ENCODE data around the gene TAC1. TPM values are rescaled to one million over a fixed set of nuclear protein-coding genes. Genes with fewer than 3 reads are reported as not detected.

TAC1 gene
- total RNA-seq, 1 experiment from 2014 or later = not detected

DNA sequence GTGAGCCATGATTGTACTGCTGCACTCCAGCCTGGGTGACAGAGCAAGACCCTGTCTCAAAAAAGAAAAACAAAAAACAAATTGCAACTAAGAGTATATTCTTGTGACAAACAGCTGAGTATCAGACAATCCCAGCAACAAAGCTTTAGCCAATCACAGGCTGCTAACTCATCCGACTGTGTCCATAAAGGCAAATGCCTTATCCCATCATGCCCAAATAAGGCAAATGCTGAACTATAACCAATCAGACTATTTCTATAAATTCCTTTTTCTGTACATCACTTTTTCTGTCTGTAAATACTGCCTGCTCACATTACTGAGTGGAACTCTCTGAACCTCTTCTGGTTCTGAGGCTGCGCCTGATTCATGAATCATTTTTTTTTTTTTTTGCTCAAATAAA, 37.5 kb upstream of the TAC1 start:
- intact Hi-C loops (cut with micrococcal nuclease; ENCODE audit: unreplicated experiment) = no loop called here
- Histone ChIP-seq H3K36me3 (ENCODE audit: low read depth) (no peaks in the 10 kb centered on the region), H3K27ac (no peak overlapping the region), H3K27me3 (ENCODE audit: insufficient read depth, low read depth) (peaks cover 5% of the 10 kb centered on the region; the same call in 1 of the 2 replicates), H3K4me3 (no peak overlapping the region), H3K9me3 (ENCODE audit: insufficient read depth, low read depth) (no peaks in the 10 kb centered on the region), H3K79me2 (ENCODE audit: low read depth) (no peaks in the 10 kb centered on the region), H3F3A (ENCODE audit: insufficient read depth, low read depth) (no peaks in the 10 kb centered on the region), H2AFZ (no peak overlapping the region), H4K20me1 (ENCODE audit: insufficient read depth) (no peaks in the 10 kb centered on the region), H3K4me1 (replicated peaks; ENCODE audit: insufficient read depth) (no peaks in the 10 kb centered on the region), H3K9me2 (ENCODE audit: insufficient read depth) (no peaks in the 10 kb centered on the region), H3K4me2 (no peak overlapping the region)
- BruUV-seq (replicated peaks) = no TSS peak
- POLR2A ChIA-PET (ENCODE audit: unreplicated experiment) = no interaction called here
- CTCF ChIA-PET = interaction anchor here (0.6 kb wide), 1 partner anchor 312 kb away, joined by 4 read pairs; no protein-coding TSS in a partner anchor
- no peak for TF ChIP-seq EZH2 (IDR thresholded peaks at IDR 0.05; ENCODE audit: low read depth)
- TF ChIP-seq CTCF (conservative IDR thresholded peaks at IDR 0.05) = no peak
- no peak for DNase-seq

DNA sequence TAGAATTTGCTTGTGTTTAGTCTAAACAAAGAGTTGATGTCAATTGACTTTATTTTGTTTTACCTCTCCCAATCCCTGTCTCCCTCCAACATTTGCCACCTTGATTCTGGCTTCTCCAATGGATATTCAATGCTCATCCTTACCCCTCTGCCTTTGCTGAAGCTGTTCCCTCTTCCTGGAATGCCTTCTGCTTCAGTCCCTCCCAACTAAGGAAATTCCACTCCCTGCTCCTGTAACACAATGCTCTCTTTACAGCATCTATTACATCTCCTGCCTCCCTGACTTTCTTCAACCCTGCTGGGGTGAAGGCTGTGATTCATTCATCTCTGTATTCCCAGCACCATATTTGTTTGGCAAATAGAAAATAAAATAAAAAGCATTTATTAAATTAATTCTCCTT, 34.5 kb upstream of the TAC1 start:
- H2AFZ ChIP-seq = no peak overlapping the region
- H3K79me2 ChIP-seq (ENCODE audit: low read depth) = no peaks in the 10 kb centered on the region
- CTCF ChIA-PET = no interaction called here
- intact Hi-C loops (cut with micrococcal nuclease; ENCODE audit: unreplicated experiment) = no loop called here
- peaks cover 2% of the 10 kb centered on the region; the same call in 1 of the 2 replicates for H3K27me3 ChIP-seq (ENCODE audit: insufficient read depth, low read depth)
- H3K4me2 ChIP-seq = no peak overlapping the region
- no peaks in the 10 kb centered on the region for H3K9me3 ChIP-seq (ENCODE audit: insufficient read depth, low read depth)
- BruUV-seq (replicated peaks) = no TSS peak
- no peaks in the 10 kb centered on the region for H4K20me1 ChIP-seq (ENCODE audit: insufficient read depth)
- H3K4me3 ChIP-seq = no peak overlapping the region
- H3K9me2 ChIP-seq (ENCODE audit: insufficient read depth) = no peaks in the 10 kb centered on the region
- no peaks in the 10 kb centered on the region for H3K4me1 ChIP-seq (replicated peaks; ENCODE audit: insufficient read depth)
- H3K36me3 ChIP-seq (ENCODE audit: low read depth) = no peaks in the 10 kb centered on the region
- no peak for TF ChIP-seq CTCF (conservative IDR thresholded peaks at IDR 0.05)
- TF ChIP-seq EZH2 (IDR thresholded peaks at IDR 0.05; ENCODE audit: low read depth) = no peak
- POLR2A ChIA-PET (ENCODE audit: unreplicated experiment) = no interaction called here
- no peak for DNase-seq
- H3K27ac ChIP-seq = no peak overlapping the region
- H3F3A ChIP-seq (ENCODE audit: insufficient read depth, low read depth) = no peaks in the 10 kb centered on the region

DNA sequence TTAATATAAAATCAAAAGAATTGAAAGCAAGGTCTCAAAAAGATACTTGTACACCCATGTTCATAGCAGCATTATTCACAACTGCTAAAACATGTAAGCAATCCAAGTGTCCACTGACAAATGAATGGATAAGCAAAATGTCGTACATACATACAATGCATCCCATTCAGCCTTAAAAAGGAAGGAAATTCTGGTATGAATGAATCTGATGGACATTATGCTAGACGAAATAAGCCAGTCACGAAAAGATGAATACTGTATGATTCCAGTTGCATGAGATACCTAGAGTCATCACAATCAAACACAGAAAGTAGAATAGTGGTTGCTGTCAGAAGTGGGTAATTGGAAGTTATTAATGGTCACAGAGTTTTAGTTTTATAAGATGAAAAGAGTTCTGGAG, 9.5 kb upstream of the TAC1 start:
- H4K20me1 ChIP-seq (ENCODE audit: insufficient read depth) = no peaks in the 10 kb centered on the region
- CTCF ChIA-PET = no interaction called here
- no peak overlapping the region for H3K4me3 ChIP-seq
- H3K27ac ChIP-seq = no peak overlapping the region
- no peaks in the 10 kb centered on the region for H3F3A ChIP-seq (ENCODE audit: insufficient read depth, low read depth)
- TF ChIP-seq CTCF (conservative IDR thresholded peaks at IDR 0.05) (no peak), EZH2 (IDR thresholded peaks at IDR 0.05; ENCODE audit: low read depth) (no peak)
- BruUV-seq (replicated peaks) = no TSS peak
- H3K4me1 ChIP-seq (replicated peaks; ENCODE audit: insufficient read depth) = no peaks in the 10 kb centered on the region
- H2AFZ ChIP-seq = no peak overlapping the region
- intact Hi-C loops (cut with micrococcal nuclease; ENCODE audit: unreplicated experiment) = no loop called here
- no peak for DNase-seq
- no peak overlapping the region for H3K4me2 ChIP-seq
- H3K9me2 ChIP-seq (ENCODE audit: insufficient read depth) = no peaks in the 10 kb centered on the region
- POLR2A ChIA-PET (ENCODE audit: unreplicated experiment) = no interaction called here
- H3K27me3 ChIP-seq (ENCODE audit: insufficient read depth, low read depth) = peaks cover 4% of the 10 kb centered on the region
- H3K79me2 ChIP-seq (ENCODE audit: low read depth) = no peaks in the 10 kb centered on the region
- H3K9me3 ChIP-seq (ENCODE audit: insufficient read depth, low read depth) = no peaks in the 10 kb centered on the region
- H3K36me3 ChIP-seq (ENCODE audit: low read depth) = no peaks in the 10 kb centered on the region

All from PC-9 (cell line).